Activated T-helper 9 cell treated with anti-CD3 and anti-CD28 coated beads, Interleukin-2, amount 50 U/mL, for 16 hours (primary cell): ENCODE measurements around the gene BABAM1.
"Not testable (repeated sequence)": the region's sequence is repeated elsewhere in the genome, so short reads cannot be mapped to it uniquely, and the experiment has no call there.

Experiments
- DNase-seq: peaks from one replicate; pipeline ENCODE4 v3.0.0-alpha.2; 2020; ENCODE audit warnings: low read depth

Gene BABAM1

DNA sequence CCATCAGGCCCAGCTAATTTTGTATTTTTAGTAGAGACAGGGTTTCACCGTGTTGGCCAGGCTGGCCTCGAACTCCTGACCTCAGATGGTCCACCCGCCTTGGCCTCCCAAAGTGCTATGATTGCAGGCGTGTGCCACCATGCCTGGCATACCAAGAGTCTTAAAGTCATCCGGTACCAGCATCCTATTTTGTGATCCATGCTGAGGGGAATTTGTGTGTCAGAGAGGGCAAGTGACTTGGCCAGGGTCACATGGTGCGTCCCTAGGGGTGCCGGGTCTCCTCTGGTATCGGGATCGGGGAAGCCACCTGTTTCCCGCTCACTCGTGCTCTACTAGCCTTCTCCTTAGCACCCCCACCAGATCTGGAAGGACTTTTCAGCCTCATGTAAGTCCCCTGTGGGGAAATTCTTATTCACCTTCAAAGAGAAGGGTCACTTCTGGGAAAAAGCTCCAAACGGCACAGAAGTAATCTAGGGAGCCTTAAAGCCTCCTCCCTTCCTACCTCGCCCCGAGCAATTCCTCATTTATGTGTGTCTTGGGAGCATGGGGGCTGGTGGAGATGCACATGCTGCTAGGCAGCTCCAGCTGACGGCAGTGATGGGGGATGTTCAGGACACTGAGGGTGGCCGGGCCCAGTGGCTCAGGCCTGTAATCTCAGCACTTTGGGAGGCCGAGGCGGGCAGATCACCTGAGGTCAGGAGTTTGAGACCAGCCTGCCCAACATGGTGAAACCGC lies 8.4 kb downstream of the BABAM1 start:
- no peak for DNase-seq

DNA sequence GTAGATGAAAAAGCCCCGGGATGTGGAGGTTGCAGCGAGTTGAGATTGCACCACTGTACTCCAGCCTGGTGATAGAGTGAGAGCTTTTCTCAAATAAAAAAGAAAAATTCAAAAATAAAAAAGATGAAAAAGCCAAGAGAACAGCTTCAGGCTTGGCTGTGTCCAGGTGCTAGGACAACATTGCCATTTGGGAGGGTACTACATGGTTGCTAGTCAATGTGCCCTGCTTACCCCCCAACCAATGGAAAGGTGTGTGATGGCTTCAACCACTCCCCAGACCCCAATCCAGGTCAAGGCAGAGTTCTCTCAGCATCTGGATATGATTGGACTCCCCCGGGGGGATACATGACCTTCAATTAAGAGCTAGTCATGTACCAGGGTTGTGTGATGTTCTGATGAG lies 12.2 kb downstream of the BABAM1 start:
- DNase-seq: no peak

DNA sequence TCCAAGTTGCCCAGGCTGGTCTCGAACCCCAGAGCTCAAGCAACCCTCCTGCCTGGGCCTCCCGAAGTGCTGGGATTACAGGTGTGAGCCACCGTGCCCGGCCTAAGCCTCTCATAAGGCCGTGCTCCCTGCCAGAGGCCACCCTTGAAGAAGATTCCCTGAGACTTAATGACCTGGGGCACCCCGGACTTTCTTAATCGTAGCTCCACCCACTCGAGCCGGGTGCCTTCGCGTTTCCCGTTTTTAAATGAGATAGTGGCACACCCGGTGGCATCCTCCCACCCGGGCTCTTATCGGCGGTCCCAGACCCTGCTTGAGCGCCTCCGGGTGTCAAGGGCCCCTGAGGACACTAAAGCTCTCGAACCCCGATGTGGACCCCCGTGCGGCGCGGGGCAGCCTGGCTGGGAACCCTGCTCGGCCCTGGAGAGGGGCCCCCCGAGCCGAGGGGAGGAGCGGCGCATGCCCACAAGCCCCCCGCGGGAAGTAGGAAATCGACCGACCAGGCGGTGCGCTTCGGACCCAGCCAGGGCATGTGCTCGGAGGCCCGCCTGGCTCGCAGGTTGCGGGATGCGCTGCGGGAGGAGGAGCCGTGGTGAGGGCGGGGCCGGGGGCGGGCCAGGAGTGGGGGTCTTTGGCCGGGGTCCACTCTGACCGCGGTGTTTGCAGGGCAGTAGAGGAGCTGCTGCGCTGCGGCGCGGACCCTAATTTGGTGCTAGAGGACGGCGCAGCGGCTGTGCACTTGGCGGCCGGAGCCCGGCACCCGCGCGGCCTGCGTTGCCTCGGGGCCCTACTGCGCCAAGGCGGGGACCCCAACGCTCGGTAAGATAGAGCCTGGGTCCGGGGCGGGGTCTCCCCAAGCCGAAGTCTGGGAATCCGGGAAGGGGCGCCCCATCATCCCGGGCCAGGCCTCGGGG lies 14.4 kb downstream of the BABAM1 start, which contains the start of gene ANKLE1:
TSS of gene ANKLE1 (plus strand) at position 511 of the 914 bp plus-strand sequence. CDS start at position 531, 20 bp downstream.
- no peak for DNase-seq

DNA sequence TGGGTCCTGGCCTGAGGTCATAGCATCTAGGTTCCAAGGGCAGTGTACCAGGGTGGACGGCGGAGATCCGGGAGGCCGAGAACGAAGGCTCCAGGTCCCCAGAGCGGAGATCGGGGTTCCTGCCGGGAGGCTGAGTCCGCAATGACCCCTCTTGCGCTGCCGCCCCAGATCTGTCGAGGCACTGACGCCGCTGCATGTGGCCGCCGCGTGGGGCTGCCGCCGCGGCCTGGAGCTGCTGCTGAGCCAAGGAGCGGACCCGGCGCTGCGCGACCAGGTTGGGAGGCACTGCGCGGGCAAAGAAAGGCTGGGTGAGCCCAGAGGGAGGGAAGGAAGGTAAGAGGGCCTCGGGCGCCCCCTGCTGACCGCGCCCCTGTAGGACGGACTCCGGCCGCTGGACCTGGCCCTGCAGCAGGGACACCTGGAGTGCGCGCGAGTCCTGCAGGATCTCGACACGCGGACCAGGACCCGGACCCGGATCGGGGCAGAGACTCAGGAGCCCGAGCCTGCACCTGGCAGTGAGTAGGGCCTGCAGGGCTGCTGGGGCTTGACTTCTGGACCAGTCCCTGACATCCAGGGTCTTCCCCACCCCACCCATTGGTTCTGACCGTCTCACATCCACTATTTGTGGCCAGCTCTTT lies 15.4 kb downstream of the BABAM1 start:
- DNase-seq: peak; percentile 71

DNA sequence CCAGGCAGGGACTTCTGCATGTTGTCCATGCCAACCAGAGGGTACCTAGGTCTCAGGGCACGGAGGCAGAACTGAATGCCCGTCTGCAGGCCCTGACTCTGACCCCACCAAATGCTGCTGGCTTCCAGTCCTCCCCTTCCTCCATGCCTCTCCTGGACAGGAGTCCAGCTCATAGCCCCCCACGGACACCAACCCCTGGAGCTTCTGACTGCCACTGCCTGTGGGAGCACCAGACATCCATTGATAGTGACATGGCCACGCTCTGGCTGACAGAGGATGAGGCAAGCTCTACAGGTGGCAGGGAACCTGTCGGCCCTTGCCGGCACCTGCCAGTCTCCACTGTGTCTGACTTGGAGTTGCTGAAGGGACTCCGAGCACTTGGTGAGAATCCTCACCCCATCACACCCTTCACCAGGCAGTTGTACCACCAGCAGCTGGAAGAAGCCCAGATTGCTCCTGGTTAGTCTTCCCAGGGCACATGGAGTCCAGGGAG lies 16.3 kb downstream of the BABAM1 start:
- DNase-seq: no peak

DNA sequence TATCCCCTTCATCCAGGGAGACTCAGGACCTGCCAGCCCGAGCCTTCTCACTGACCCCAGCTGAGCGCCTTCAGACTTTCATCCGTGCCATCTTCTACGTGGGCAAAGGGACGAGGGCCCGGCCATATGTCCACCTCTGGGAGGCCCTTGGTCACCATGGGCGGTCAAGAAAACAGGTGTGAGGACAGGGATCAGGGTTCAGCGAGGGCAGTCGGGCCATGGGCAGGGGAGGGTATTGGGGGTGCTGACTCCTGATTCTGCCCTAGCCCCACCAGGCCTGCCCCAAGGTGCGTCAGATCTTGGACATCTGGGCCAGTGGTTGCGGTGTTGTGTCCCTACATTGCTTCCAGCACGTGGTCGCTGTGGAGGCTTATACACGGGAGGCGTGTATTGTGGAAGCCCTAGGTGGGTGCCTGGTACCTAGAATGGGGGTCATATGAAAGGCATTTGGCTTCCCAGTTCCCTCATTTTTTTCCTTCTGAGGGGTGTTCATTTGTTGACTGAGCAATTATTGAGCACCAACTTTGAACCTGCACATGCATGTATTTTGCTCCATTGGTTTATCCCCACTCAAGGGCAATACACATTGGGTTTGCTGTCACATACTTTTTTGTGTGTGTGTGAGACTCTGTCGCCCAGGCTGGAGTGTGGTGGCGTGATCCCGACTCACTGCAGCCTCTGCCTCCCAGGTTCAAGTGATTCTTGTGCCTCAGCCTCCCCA lies 18.3 kb downstream of the BABAM1 start:
- no peak for DNase-seq

DNA sequence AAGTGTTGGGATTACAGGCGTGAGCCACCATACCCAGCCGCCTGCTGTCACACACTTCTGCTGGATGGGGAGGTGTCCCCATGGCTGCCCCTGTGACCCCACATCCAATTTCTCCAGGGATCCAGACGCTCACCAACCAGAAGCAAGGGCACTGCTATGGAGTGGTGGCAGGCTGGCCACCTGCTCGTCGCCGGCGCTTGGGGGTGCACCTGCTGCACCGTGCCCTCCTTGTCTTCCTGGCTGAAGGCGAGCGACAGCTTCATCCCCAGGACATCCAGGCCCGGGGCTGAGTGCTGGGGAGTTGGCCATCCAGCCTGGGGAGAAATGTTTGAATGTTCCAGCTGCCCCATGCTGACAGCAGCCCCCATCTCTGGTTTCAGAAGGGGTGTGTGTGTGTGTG lies 19.0 kb downstream of the BABAM1 start:
- no peak for DNase-seq

DNA sequence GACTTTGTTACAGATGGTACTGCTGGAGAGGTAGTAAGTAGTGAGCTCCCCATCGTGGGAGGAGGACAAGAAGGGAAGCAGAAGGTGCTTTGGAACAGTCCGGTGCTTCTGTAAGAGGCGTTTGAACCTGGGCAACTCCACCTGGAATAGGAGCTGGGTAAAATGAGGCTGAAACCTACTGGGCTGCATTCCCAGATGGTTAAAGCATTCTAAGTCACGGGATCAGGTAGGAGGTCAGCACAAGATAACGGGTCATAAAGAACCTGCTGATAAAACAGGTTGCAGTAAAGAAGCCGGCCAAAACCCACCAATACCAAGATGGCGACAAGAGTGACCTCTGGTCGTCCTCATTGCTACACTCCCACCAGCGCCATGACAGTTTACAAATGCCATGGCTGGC lies 19.5 kb downstream of the BABAM1 start:
- DNase-seq: no peak

DNA sequence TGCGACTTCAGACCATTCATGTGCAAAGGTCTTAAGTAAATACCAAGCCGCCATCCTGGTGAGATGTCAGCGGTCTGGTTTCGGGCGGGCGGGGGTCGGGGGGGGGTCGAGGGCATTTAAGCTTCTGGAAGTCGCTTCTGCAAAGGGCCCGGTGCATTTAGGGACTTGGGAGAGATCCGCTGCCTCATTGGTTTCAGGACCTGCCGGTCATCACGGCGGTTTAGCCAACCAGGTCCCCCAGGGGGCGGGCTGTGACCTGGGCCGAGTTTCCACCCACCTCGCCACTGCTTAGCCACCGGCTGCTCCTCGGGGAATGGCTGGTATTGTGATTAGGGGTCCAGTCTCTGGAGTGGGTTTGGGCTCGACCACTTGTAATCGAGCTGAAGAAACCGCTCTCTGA lies 22.2 kb downstream of the BABAM1 start:
- no peak for DNase-seq

DNA sequence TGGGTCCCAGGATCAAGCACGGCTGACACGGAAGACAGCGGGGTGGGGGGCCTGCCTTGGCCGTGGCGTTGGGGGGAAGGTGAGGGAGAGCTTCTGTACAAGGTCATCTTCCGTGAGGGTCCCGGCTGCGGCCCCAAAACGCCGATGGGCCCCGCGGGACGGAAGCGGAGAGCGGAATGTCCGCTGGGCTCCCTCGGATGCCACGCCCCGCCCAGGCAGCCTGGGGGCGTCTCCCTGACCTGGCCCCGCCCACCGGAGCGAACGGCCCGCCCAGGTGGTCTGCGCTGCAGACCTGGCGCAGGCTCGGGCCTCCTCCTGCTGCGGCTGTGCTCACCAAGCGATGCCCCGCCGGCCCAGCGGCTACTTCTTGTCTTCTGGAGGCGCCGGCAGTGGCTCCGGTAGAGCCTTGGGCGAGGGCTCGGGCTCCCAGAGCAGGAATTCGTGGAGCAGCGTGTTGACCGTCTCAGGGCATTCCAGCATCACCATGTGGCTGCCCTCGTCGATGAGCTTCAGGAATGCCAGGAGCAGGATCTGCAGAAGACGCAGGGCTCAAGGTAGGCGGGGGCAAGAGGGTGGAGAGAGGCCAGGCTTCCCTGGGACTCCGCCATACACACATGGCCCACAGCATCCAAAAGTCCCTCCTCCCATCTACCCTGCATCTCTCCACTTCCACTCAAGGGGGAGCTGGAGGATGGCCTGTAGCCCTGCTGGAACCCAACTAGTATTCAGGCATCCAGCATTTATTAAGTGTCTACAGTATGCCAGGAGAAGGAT lies 25.2 kb downstream of the BABAM1 start:
- DNase-seq: peak; percentile 70

DNA sequence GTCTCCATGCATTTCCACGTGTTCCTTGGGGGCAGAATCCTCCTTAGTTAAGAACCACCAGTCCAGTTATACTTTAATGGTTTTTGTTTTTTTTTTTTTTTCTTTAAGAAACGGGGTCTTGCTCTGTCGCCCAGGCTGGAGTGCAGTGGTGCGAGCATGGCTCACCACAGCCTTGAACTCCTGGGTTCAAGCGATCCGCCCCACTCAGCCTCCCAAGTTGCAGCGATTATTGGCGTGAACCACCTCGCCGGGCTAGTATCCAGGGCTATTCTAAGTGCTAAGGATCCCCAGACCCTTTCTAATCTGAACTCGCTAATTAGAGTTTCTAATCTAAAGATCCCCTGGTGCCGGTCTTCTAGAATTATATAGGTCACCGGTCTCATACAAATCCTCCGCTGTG lies 26.4 kb downstream of the BABAM1 start:
- DNase-seq: no peak

DNA sequence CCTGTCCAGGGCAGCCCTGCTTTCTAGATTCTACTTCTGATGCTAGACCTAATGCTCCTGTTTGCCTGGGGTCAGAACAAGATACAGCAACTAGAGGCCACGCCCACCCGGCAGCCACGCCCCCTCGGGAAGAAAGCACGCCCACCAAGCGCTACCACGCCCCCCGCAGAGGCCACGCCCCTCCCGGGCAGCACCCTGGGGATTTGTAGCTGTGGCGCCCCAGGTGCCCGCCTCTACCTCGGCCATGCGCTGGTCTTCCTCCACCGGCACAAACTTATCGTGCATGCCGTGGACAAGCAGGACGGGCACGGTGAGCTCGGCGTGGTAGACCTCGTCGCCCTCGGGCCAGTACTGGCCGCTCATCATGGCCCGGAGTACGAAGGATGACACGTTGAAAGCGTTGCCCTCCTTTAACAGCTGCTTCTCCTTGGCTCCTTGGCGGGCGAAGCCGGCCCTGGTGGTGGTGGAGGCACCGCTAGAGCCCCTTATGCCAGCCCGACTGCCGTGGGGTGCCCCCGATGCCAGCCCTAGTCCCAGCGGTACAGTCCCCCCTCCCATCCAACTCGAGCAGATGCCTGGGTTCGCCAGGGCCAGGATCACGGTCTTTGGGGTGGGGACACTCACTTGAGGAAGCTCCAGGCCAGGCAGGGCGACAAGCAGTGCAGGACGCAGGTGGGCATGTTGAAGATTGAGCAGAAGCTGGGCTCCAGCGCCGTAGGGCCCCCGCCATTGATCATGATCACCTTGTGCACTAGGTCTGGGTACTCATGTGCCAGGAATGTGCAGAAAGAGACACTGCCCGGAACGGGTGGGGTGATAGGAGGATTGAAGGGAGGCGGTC lies 27.0 kb downstream of the BABAM1 start:
- DNase-seq: peak; percentile 29

DNA sequence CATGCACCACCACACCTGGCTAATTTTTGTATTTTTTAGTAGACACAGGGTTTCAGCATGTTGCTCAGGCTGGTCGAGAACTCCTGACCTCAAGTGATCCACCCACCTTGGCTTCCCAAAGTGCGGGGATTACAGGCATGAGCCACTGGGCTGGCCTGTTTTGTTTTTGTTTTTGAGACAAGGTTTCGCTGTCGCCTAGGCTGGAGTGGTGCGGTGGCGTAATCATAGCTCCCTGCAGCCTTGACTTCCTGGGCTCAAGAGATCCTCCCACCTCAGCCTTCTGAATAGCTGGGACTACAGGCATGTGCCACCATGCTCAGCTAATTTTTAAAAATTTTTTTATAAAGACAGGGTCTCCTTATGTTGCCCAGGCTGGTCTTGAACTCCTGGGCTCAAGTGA lies 28.3 kb downstream of the BABAM1 start:
- DNase-seq: not testable (repeated sequence)

DNA sequence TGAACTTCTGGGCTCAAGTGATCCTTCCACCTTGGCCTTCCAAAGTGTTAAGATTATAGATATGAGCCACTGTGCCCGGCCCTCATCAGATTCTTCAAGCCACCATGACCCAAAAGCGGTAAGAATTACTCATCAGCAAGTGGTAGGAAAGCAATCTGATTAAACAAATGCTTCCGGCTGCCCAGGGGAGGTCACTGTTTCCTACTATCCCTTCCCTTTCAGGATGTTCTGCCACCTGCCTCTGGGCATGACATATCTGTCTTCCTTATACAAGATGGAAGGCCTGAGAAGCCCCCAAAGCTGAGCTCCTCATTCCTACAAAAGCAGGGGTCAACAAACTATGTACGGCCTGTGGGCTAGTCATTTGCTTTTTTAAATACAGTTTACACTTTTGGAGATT lies 29.0 kb downstream of the BABAM1 start:
- DNase-seq: no peak

DNA sequence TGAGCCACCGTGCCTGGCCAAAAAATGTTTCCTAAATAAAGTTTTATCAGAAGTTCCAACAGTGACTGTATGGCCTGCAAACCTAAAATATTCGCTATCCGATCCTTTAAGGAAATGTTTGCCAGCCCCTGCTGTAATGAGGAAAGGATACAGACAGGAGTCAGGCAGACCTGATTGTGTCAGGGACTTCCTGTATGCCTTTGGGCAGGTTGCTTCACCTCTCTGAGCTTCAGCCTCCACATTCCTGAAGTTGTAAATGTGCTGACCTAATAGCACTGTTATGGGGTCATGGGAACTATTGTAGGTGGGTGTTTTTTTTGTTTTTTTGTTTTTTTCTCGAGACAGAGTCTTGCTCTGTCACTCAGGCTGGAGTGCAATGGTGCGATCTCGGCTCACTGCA lies 29.7 kb downstream of the BABAM1 start:
- no peak for DNase-seq

DNA sequence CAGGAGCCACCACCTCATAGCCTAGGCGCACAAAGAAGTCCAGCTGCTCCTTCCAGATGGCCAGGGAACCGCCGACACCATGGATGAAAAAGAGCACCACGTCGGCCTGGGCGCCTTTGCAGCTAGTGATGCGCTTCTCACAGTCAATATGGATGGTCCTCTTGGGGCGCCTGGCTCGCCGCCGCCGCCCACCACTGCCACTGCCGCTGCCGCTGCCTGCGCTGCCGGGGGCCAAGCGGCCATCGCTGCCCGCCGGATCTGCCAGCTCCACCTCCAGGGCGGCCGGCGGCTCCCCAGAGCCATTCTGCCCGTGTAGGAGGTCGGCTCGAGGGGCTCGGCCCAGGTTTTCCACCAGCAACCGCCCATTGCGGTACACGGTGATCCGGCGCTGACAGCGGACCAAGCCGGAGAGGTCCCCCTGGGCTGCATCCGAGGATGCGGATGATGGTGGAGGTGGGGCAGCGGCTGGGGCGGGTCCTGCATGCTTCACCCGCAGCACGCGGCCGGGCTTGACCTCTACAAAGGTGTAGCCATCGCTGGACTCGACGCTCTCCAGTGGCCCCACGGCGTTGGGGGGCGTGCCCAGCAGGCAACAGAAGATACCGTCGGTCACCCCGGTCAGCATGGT lies 33.9 kb downstream of the BABAM1 start:
- DNase-seq: no peak

DNA sequence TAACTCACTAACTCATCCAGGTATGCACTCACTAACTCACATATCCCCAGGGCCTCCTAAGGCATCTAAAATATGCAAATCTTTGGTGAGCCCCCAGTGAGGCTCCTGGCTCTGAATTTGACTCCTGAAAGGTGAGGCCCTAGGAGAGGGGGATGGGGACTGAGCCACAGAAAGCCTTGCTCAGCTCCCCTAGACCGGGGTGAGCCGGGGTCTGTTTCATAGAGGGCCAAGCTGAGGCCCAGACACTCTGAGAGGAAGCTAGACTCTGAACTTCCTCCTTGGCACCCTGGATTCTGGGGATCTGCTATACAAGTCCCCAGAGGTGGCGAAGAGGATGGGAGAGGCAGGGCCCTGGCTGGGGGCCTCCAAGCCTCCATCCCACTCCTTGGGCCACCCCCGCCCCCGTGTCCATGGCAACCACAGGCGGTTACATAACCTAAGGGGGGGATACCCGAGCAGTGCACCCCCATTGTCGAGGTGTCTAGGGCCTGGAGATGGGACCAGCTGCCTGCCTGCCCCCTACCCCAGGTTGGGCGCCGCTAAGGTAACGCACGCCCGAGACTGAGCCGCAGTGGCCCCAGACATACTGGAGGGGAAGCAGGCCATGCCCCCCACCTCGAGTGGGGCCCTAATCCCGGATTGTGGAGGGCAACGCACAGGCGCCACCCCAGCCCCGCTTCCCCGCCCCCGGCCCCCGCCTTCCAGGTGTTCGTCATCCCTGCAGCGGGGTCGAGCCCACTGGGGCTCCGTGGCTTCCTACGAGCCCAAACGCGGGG lies 35.3 kb downstream of the BABAM1 start:
- DNase-seq: no peak

DNA sequence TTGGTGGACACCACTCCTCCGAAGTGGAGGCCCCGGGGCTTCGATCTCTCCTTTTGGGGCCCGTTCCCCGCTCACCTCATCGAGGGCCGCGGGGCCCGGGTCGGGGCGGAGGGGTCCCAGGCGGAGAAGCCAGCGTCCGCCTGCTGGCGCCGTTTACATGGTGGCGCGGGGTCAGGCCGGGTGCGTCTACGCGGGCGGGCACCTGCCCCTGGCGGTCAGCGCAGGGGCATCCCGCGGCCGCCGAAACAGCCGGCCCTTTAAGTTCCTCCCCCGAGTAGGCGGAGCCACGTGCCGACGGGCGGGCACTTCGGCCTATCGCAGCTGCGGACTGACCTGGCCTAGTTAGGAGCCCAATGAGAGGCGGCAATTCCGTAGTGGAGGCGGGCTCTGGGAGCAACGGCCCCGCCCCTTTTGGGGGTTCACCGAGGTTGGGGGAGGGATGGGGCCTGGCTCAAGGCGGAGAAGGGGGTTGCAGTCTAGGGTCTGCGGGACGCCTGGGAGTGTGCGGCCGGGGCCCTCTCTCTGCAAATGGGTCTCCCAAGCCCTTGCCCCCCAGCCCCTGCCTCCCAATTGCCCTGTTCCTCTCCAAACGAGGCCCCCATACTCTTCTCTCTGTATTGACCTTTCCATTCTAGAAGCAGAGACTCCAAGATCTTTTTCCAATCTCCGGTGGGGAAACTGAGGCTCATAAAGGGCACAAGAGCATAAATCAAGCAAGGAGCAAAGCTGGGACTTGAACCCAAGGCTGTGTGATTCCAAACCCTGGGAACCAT lies 36.1 kb downstream of the BABAM1 start, which contains the start of gene ABHD8:
TSS of gene ABHD8 (minus strand) at position 259 of the 773 bp plus-strand sequence. CDS start 1,809 bp downstream, outside the sequence.
- peak; percentile 89 for DNase-seq
